Liver (tissue), 9 donors: ENCODE results near the gene DLX5. TPM values are rescaled to one million over a fixed set of nuclear protein-coding genes. Genes with fewer than 3 reads are reported as not detected.
A peak's percentile ranks its signal among the peaks of the same experiment; 100 is the strongest.

Experiments used
- DNase-seq: peaks from one replicate; pipeline ENCODE4 v3.0.0-alpha.2; 2017; ENCODE audit warnings: low spot score
- H3K27ac ChIP-seq, 2 donors: one replicate each; pipeline ENCODE4 v1.7.0; 2013; ENCODE audit warnings: inconsistent platforms in 2 of 2, low read length in 2 of 2, control low read depth in 1 of 2, low read depth in 1 of 2, mild to moderate bottlenecking in 1 of 2
- H3K27me3 ChIP-seq, 4 donors: one replicate each; pipeline versions ENCODE4 v1.6.1 to v1.7.0; 2013; ENCODE audit warnings: low read length in 3 of 4, inconsistent platforms in 1 of 4, mild to moderate bottlenecking in 1 of 4, moderate library complexity in 1 of 4; ENCODE audit not compliant: control insufficient read depth in 4 of 4, insufficient read depth in 4 of 4
- H3K36me3 ChIP-seq, 4 donors: one replicate each; pipeline versions ENCODE4 v1.6.1 to v1.7.0; 2013; ENCODE audit warnings: low read length in 3 of 4, mild to moderate bottlenecking in 3 of 4, low read depth in 1 of 4, moderate library complexity in 1 of 4; ENCODE audit not compliant: control insufficient read depth in 4 of 4, insufficient read depth in 3 of 4
- H3K4me1 ChIP-seq, 4 donors: one replicate each; pipeline versions ENCODE4 v1.6.1 to v1.7.0; 2013; ENCODE audit warnings: low read length in 3 of 4, mild to moderate bottlenecking in 3 of 4, moderate library complexity in 1 of 4; ENCODE audit not compliant: control insufficient read depth in 4 of 4, insufficient read depth in 4 of 4
- H3K4me3 ChIP-seq, 3 donors: one replicate each; pipeline versions ENCODE4 v1.6.1 to v1.7.0; 2013; ENCODE audit warnings: low read length in 3 of 3, control low read depth in 1 of 3, low read depth in 1 of 3, mild to moderate bottlenecking in 1 of 3
- H3K9ac ChIP-seq, 2 donors: one replicate each; pipeline ENCODE4 v1.7.0; 2013; ENCODE audit warnings: low read length in 2 of 2, mild to moderate bottlenecking in 2 of 2, moderate library complexity in 2 of 2, control low read depth in 1 of 2, low read depth in 1 of 2
- H3K9me3 ChIP-seq, 4 donors: one replicate each; pipeline versions ENCODE4 v1.6.1 to v1.7.0; 2013; ENCODE audit warnings: low read length in 3 of 4; ENCODE audit not compliant: control insufficient read depth in 4 of 4
- ATF3 ChIP-seq: IDR thresholded peaks from 2 replicates; pipeline ENCODE4 v1.6.1; 2016; ENCODE audit warnings: antibody characterized with exemption
- CTCF ChIP-seq: fragments of 150-350 bp; IDR thresholded peaks from 2 replicates; pipeline ENCODE4 v1.5.1; 2017; ENCODE audit warnings: improper control_type of control experiment, low read depth, low read length; ENCODE audit not compliant: missing input control
- EGR1 ChIP-seq, 2 donors: IDR thresholded peaks; 2 replicates each; pipeline ENCODE4 v1.6.1; 2016 to 2018; ENCODE audit warnings: antibody characterized with exemption in 2 of 2, low read depth in 2 of 2
- FOXA1 ChIP-seq: IDR thresholded peaks from 2 replicates; pipeline ENCODE4 v1.6.1; 2016; ENCODE audit warnings: antibody characterized with exemption
- FOXA2 ChIP-seq: IDR thresholded peaks from 2 replicates; pipeline ENCODE4 v1.6.1; 2016; ENCODE audit warnings: antibody characterized with exemption
- GABPA ChIP-seq, 2 donors: IDR thresholded peaks in 1 of 2; conservative IDR thresholded peaks in 1 of 2; 2 replicates each; pipeline ENCODE4 v1.6.1; 2016; ENCODE audit warnings: antibody characterized with exemption in 2 of 2, mild to moderate bottlenecking in 1 of 2, moderate library complexity in 1 of 2
- HNF4A ChIP-seq, 2 donors: conservative IDR thresholded peaks; 2 replicates each; pipeline ENCODE4 v1.6.1; 2016; ENCODE audit warnings: antibody characterized with exemption in 2 of 2, mild to moderate bottlenecking in 2 of 2
- HNF4G ChIP-seq: IDR thresholded peaks from 2 replicates; pipeline ENCODE4 v1.6.1; 2016; ENCODE audit warnings: antibody characterized with exemption
- JUND ChIP-seq, 2 donors: IDR thresholded peaks; 2 replicates each; pipeline ENCODE4 v1.6.1; 2016; ENCODE audit warnings: antibody characterized with exemption in 2 of 2
- MAX ChIP-seq: IDR thresholded peaks from 2 replicates; pipeline ENCODE4 v1.6.1; 2016; ENCODE audit warnings: antibody characterized with exemption
- NR2F2 ChIP-seq: IDR thresholded peaks from 2 replicates; pipeline ENCODE4 v1.6.1; 2016; ENCODE audit warnings: antibody characterized with exemption
- RAD21 ChIP-seq, 2 donors: IDR thresholded peaks; 2 replicates each; pipeline ENCODE4 v1.6.1; 2016; ENCODE audit warnings: antibody characterized with exemption in 2 of 2, mild to moderate bottlenecking in 2 of 2
- REST ChIP-seq: IDR thresholded peaks from 2 replicates; pipeline ENCODE4 v1.6.1; 2016; ENCODE audit warnings: antibody characterized with exemption, mild to moderate bottlenecking
- RXRA ChIP-seq, 2 donors: IDR thresholded peaks; 2 replicates each; pipeline ENCODE4 v1.6.1; 2017 to 2018; ENCODE audit warnings: antibody characterized with exemption in 2 of 2, mild to moderate bottlenecking in 1 of 2
- SP1 ChIP-seq: IDR thresholded peaks from 2 replicates; pipeline ENCODE4 v1.6.1; 2018; ENCODE audit warnings: antibody characterized with exemption, mild to moderate bottlenecking
- TAF1 ChIP-seq: conservative IDR thresholded peaks from 2 replicates; pipeline ENCODE4 v1.6.1; 2016; ENCODE audit warnings: antibody characterized with exemption, mild to moderate bottlenecking
- YY1 ChIP-seq: IDR thresholded peaks from 2 replicates; pipeline ENCODE4 v1.6.1; 2016; ENCODE audit warnings: antibody characterized with exemption, mild to moderate bottlenecking
- ZBTB33 ChIP-seq: IDR thresholded peaks from 2 replicates; pipeline ENCODE4 v1.6.1; 2016; ENCODE audit warnings: antibody characterized with exemption
- WGBS: extraction: QIAGEN DNeasy Blood & Tissue Kit; methylation state at CpG from one replicate; pipeline ENCODE4 v1.1.7; 2013; 5-methylcytosine and 5-hydroxymethylcytosine counted together
- polyA plus RNA-seq, 2 donors: library from polyadenylated mRNA; stranded (reverse) in 1 of 2; unstranded in 1 of 2; fragments of 200-250 nt in 1 of 2; fragments of >200 nt in 1 of 2; fragmentation: Nextera tagmentation in 1 of 2; extraction: Ambion mirVana in 1 of 2; gene quantifications; one replicate each; pipeline versions ENCODE4 v1.2.1 to v1.2.3, GENCODE V29; 2013 to 2015
- total RNA-seq, 2 donors: library from RNA; depleted of rRNA; stranded (reverse); fragments of >200 nt; gene quantifications; one replicate each; pipeline ENCODE4 v1.2.3, GENCODE V29; 2014
- donor health status: healthy.
- donor health status: healthy.
- donor health status: healthy.
- donor health status: healthy.
- donor health status: healthy.

The DLX5 gene
- total and polyA plus RNA-seq, 4 donors = not detected

- DNase-seq = peak; percentile 33
- TF ChIP-seq HNF4A (conservative IDR thresholded peaks at IDR 0.05) (no peak), EGR1 (IDR thresholded peaks at IDR 0.05; ENCODE audit: low read depth in 2 of 2) (no peak), JUND (IDR thresholded peaks at IDR 0.05) (no peak), YY1 (no peak), CTCF (no peak), RAD21 (IDR thresholded peaks at IDR 0.05) (no peak)
These were observed 18.4 kb downstream of the DLX5 start for GRCh38 chr7:97006055-97006815.

GRCh38 chr7:97005183-97006054 is 19.2 kb downstream of the DLX5 start, which contains the start of gene DLX6:
DLX6 (plus strand) TSS chr7:97005553; CDS start chr7:97005978, 425 bp downstream.
- peaks cover 6 to 21% (median 11%) of the 10 kb centered on the region in 4 donors for H3K4me1 ChIP-seq
- H3K9me3 ChIP-seq = peaks cover 0 to 4% (median under 1%) of the 10 kb centered on the region in 4 donors
- no peak within 1 kb of the TSS for H3K27ac ChIP-seq
- no peak for TF ChIP-seq HNF4G
- TF ChIP-seq ZBTB33 = no peak
- no peak for TF ChIP-seq FOXA1
- TF ChIP-seq EGR1 (IDR thresholded peaks at IDR 0.05; ENCODE audit: low read depth in 2 of 2) = no peak
- TF ChIP-seq MAX = no peak
- no peak for TF ChIP-seq RAD21 (IDR thresholded peaks at IDR 0.05)
- TF ChIP-seq YY1 = no peak
- no peak for TF ChIP-seq TAF1
- no peak for TF ChIP-seq NR2F2
- no peak for TF ChIP-seq REST
- no peak for TF ChIP-seq SP1
- no peak for TF ChIP-seq RXRA (IDR thresholded peaks at IDR 0.05)
- no peak for TF ChIP-seq CTCF
- TF ChIP-seq ATF3 = no peak
- no peak for TF ChIP-seq FOXA2
- no peak for TF ChIP-seq GABPA (IDR thresholded peaks at IDR 0.05 in 1 of 2, conservative IDR thresholded peaks at IDR 0.05 in 1 of 2)
- peaks cover 4 to 58% (median 31%) of the 10 kb centered on the region in 4 donors for H3K27me3 ChIP-seq
- no peaks in the 10 kb centered on the region for H3K36me3 ChIP-seq
- DNase-seq = peak; percentile 31
- H3K9ac ChIP-seq = no peak within 1 kb of the TSS
- H3K4me3 ChIP-seq = peak within 1 kb of the TSS in 1 of 3 donors; percentile 49
- WGBS = 9% methylated on average over 44 of the region's 44 CpGs

More at GRCh38 chr7:97006055-97006815, 18.4 kb downstream of the DLX5 start:
- peaks cover 0 to 4% (median under 1%) of the 10 kb centered on the region in 4 donors for H3K9me3 ChIP-seq
- peaks cover 6 to 21% (median 11%) of the 10 kb centered on the region in 4 donors for H3K4me1 ChIP-seq
- H3K9ac ChIP-seq = no peak overlapping the region
- peaks cover 4 to 61% (median 31%) of the 10 kb centered on the region in 4 donors for H3K27me3 ChIP-seq
- WGBS = 3% methylated on average over 83 of the region's 83 CpGs
- no peaks in the 10 kb centered on the region for H3K36me3 ChIP-seq
- no peak overlapping the region for H3K27ac ChIP-seq
- H3K4me3 ChIP-seq = peak overlapping the region in 1 of 3 donors; percentile 49
